ENCODE measurements around the gene TGM6.

The TGM6 gene

DNA sequence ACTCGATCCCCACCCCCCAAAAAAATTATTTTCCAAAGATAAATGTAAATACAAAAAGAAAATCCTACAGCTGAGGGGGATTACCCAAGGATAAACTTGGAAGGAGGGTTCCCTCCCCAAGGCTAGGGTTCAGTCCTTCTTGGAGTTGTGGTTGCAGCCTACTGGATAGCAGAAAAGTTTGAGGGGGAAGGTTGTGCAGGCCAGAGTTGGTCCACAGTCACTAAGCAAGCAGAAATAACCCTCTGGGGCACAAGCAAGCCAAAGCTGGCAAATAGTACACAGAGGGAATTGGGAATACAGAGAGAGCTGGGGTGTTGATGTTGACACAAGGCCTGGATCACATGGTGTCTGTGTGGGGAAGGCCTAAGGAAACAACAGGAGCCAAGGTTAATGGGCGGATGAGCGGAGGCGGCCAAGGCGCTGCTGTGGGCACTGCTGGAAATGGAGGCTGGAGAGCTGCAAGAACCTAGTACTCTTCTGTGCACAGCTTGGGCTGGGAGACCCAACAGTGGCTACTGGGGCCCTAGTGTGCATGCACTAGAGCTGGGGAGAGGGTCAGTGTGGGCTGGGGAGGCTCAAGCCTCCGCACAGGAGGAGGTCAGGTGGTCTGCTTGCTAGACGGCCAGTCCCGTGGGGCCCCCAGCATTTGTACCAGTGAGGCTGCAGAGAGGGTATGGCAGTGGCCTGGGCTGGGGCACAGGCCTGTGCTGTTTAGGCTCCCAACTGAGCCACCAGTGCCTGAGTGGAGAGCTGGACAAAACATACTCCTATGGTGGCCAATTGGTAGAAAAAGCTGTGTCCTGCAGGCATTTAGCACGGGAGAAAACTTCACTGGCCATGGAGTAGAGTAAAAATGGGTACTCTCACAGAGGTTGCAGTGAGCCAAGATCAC, 95.4 kb downstream of the TGM6 start:
- no peaks in the 10 kb centered on the region for H3K9me3 ChIP-seq (ENCODE audit: insufficient read depth, low read depth, low read length)
- no peak for TF ChIP-seq EZH2phosphoT487 (IDR thresholded peaks at IDR 0.05; ENCODE audit: borderline replicate concordance)
- no peaks in the 10 kb centered on the region for H3F3A ChIP-seq (ENCODE audit: low read depth)

DNA sequence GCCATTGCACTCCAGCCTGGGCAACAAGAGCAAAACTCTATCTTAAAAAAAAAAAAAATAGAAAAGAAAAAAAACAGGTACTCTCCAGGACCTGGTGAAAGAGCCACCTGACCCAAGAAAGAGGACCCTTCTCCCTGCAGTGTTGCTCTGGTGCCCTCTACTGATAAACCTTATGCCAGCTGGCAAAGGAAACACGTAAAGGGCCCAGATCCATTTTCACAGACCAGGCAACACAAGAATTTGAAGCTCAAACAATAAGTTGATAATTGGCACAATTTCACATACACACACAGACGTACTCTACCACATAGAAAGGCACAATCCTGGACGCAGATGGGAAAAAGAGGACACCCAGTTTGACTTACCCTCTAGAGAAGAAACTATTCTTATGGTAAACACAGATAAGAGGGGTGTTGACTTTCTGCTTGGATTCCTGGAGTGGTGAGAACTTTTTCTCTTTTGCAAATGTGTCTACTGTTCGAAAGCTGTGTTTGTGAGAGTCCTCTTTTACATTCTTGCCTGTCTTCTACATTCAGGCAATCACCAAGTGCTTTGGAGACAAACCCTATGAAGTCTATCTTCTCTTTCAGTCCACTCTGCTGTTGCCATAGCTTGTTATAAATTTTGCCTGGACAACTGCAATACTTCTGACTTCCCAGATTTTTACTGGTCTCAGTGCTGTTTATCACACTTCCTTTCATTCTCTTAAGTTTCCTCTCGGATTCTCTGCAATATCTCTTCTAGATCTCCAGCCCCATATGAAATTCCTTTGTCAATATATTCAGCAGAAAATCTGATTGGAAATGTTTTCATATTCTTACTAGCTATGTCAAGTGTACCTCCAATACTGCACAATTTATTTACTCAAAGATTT, 96.3 kb downstream of the TGM6 start:
- H3K4me3 ChIP-seq (ENCODE audit: low read length, poor library complexity, severe bottlenecking) = no peak overlapping the region
- no peaks in the 10 kb centered on the region for H3F3A ChIP-seq (ENCODE audit: low read depth)
- H3K4me1 ChIP-seq (ENCODE audit: insufficient read depth, low read length, poor library complexity, severe bottlenecking) = no peaks in the 10 kb centered on the region

More for the DNA sequence above, 95.4 kb downstream of the TGM6 start:
- no peaks in the 10 kb centered on the region for H3K4me1 ChIP-seq (ENCODE audit: insufficient read depth, low read length, poor library complexity, severe bottlenecking)
- H3K36me3 ChIP-seq (ENCODE audit: insufficient read depth, low read length) = no peaks in the 10 kb centered on the region
- H3K9ac ChIP-seq (ENCODE audit: low read depth, low read length, poor library complexity, severe bottlenecking) = no peak overlapping the region
- H4K20me1 ChIP-seq (ENCODE audit: insufficient read depth, low read length, poor library complexity, severe bottlenecking) = no peaks in the 10 kb centered on the region
- H3K4me3 ChIP-seq (ENCODE audit: low read length, poor library complexity, severe bottlenecking) = no peak overlapping the region
- no peaks in the 10 kb centered on the region for H3K79me2 ChIP-seq (ENCODE audit: insufficient read depth, low read length)
- H3K27me3 ChIP-seq (ENCODE audit: insufficient read depth, low read length, poor library complexity, severe bottlenecking) = no peaks in the 10 kb centered on the region
- no peak overlapping the region for H2AFZ ChIP-seq (ENCODE audit: low read length)
- no peaks in the 10 kb centered on the region for H3K9me2 ChIP-seq (replicated peaks; ENCODE audit: low read depth, low read length)
- H3K4me2 ChIP-seq (ENCODE audit: low read depth, low read length, poor library complexity, severe bottlenecking) = no peak overlapping the region

DNA sequence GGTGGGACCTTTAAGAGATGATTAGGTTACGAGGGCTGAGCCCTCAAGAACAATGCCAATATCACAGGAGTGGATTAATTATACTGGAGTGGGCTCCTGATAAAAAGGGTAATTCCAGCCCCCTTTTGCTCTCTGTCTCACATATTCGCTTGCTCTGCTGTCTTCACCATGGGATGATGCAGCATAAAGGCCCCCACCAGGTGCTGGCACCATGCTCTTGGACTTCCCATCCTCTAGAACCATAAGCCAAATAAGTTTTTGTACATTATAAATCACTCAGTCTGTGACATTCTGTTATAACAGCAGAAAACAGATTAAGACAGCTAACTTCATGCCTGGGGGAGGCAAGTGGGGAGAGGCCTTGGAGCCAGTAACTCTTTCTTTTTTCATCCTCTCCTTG, 99.7 kb downstream of the TGM6 start:
- Histone ChIP-seq H3K9me2 (replicated peaks; ENCODE audit: low read depth, low read length) (no peaks in the 10 kb centered on the region), H3K27me3 (ENCODE audit: insufficient read depth, low read length, poor library complexity, severe bottlenecking) (no peaks in the 10 kb centered on the region), H3K4me2 (ENCODE audit: low read depth, low read length, poor library complexity, severe bottlenecking) (no peak overlapping the region), H3F3A (ENCODE audit: low read depth) (no peaks in the 10 kb centered on the region), H3K9ac (ENCODE audit: low read depth, low read length, poor library complexity, severe bottlenecking) (no peak overlapping the region), H2AFZ (ENCODE audit: low read length) (no peak overlapping the region), H3K79me2 (ENCODE audit: insufficient read depth, low read length) (no peaks in the 10 kb centered on the region), H4K20me1 (ENCODE audit: insufficient read depth, low read length, poor library complexity, severe bottlenecking) (no peaks in the 10 kb centered on the region), H3K4me1 (ENCODE audit: insufficient read depth, low read length, poor library complexity, severe bottlenecking) (no peaks in the 10 kb centered on the region), H3K9me3 (ENCODE audit: insufficient read depth, low read depth, low read length) (no peaks in the 10 kb centered on the region), H3K4me3 (ENCODE audit: low read length, poor library complexity, severe bottlenecking) (no peak overlapping the region), H3K36me3 (ENCODE audit: insufficient read depth, low read length) (peaks cover 23% of the 10 kb centered on the region; the same call in 1 of the 2 replicates)
- TF ChIP-seq, protein P1, sequence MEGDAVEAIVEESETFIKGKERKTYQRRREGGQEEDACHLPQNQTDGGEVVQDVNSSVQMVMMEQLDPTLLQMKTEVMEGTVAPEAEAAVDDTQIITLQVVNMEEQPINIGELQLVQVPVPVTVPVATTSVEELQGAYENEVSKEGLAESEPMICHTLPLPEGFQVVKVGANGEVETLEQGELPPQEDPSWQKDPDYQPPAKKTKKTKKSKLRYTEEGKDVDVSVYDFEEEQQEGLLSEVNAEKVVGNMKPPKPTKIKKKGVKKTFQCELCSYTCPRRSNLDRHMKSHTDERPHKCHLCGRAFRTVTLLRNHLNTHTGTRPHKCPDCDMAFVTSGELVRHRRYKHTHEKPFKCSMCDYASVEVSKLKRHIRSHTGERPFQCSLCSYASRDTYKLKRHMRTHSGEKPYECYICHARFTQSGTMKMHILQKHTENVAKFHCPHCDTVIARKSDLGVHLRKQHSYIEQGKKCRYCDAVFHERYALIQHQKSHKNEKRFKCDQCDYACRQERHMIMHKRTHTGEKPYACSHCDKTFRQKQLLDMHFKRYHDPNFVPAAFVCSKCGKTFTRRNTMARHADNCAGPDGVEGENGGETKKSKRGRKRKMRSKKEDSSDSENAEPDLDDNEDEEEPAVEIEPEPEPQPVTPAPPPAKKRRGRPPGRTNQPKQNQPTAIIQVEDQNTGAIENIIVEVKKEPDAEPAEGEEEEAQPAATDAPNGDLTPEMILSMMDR (conservative IDR thresholded peaks at IDR 0.05; ENCODE audit: low read length) = no peak
- TF ChIP-seq EZH2phosphoT487 (IDR thresholded peaks at IDR 0.05; ENCODE audit: borderline replicate concordance) = no peak

More for the DNA sequence above, 96.3 kb downstream of the TGM6 start:
- H3K9ac ChIP-seq (ENCODE audit: low read depth, low read length, poor library complexity, severe bottlenecking) = no peak overlapping the region
- H3K27me3 ChIP-seq (ENCODE audit: insufficient read depth, low read length, poor library complexity, severe bottlenecking) = no peaks in the 10 kb centered on the region
- H3K36me3 ChIP-seq (ENCODE audit: insufficient read depth, low read length) = peaks cover 2% of the 10 kb centered on the region; the same call in 1 of the 2 replicates
- no peak overlapping the region for H3K4me2 ChIP-seq (ENCODE audit: low read depth, low read length, poor library complexity, severe bottlenecking)
- no peaks in the 10 kb centered on the region for H4K20me1 ChIP-seq (ENCODE audit: insufficient read depth, low read length, poor library complexity, severe bottlenecking)
- no peak overlapping the region for H2AFZ ChIP-seq (ENCODE audit: low read length)
- TF ChIP-seq, protein P1 (conservative IDR thresholded peaks at IDR 0.05; ENCODE audit: low read length) = peak; percentile 59
- TF ChIP-seq EZH2phosphoT487 (IDR thresholded peaks at IDR 0.05; ENCODE audit: borderline replicate concordance) = no peak
- H3K9me3 ChIP-seq (ENCODE audit: insufficient read depth, low read depth, low read length) = no peaks in the 10 kb centered on the region
- no peaks in the 10 kb centered on the region for H3K79me2 ChIP-seq (ENCODE audit: insufficient read depth, low read length)
- H3K9me2 ChIP-seq (replicated peaks; ENCODE audit: low read depth, low read length) = no peaks in the 10 kb centered on the region

Measured in Loucy (cell line).